Liver (tissue), 3 donors: ENCODE measurements around the gene SCUBE3.

Experiments used
- FOXA1 ChIP-seq: IDR thresholded peaks from 2 replicates; pipeline ENCODE4 v1.6.1; 2016; ENCODE audit warnings: antibody characterized with exemption
- RAD21 ChIP-seq, 2 donors: IDR thresholded peaks; 2 replicates each; pipeline ENCODE4 v1.6.1; 2016; ENCODE audit warnings: antibody characterized with exemption in 2 of 2, mild to moderate bottlenecking in 2 of 2
- TAF1 ChIP-seq: conservative IDR thresholded peaks from 2 replicates; pipeline ENCODE4 v1.6.1; 2016; ENCODE audit warnings: antibody characterized with exemption, mild to moderate bottlenecking
- YY1 ChIP-seq: IDR thresholded peaks from 2 replicates; pipeline ENCODE4 v1.6.1; 2016; ENCODE audit warnings: antibody characterized with exemption, mild to moderate bottlenecking
- TF ChIP-seq, protein P1 (sequence below): fragments of 150-350 bp; IDR thresholded peaks from 2 replicates; pipeline ENCODE4 v1.5.1; 2017; ENCODE audit warnings: improper control_type of control experiment, low read depth, low read length; ENCODE audit not compliant: missing input control
- TF ChIP-seq, protein P2 (sequence below): IDR thresholded peaks from 2 replicates; pipeline ENCODE4 v1.6.1; 2016; ENCODE audit warnings: antibody characterized with exemption, mild to moderate bottlenecking
- TF ChIP-seq, protein P3 (sequence below): IDR thresholded peaks from 2 replicates; pipeline ENCODE4 v1.6.1; 2016; ENCODE audit warnings: antibody characterized with exemption
- TF ChIP-seq, protein P4 (sequence below): IDR thresholded peaks from 2 replicates; pipeline ENCODE4 v1.6.1; 2016; ENCODE audit warnings: antibody characterized with exemption
- donor health status: healthy.
- donor health status: healthy.

DNA sequence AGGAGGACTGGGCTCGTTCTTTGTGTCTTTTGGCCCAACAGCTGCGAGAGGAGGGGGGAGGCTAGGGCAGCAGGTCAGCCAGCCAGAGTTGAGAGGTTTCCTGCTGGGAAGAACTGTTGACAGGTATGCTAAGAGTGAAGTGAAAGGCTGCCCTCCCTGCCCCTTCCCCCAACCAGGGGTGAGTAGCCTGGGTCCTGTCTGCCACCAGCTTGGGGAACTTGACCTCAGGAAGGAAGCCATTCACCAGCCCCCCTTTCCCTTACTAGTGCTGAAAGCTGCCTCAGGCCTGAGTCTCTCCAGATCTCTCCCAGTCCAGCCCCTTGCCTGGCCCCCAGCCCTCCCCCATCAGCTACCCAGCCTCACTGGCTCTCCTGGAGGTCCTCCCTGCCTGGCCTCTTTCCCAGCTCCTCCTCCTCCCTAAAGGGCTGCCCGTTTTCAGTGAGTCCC lies 25.1 kb downstream of the SCUBE3 start:
- TF ChIP-seq, protein P1, sequence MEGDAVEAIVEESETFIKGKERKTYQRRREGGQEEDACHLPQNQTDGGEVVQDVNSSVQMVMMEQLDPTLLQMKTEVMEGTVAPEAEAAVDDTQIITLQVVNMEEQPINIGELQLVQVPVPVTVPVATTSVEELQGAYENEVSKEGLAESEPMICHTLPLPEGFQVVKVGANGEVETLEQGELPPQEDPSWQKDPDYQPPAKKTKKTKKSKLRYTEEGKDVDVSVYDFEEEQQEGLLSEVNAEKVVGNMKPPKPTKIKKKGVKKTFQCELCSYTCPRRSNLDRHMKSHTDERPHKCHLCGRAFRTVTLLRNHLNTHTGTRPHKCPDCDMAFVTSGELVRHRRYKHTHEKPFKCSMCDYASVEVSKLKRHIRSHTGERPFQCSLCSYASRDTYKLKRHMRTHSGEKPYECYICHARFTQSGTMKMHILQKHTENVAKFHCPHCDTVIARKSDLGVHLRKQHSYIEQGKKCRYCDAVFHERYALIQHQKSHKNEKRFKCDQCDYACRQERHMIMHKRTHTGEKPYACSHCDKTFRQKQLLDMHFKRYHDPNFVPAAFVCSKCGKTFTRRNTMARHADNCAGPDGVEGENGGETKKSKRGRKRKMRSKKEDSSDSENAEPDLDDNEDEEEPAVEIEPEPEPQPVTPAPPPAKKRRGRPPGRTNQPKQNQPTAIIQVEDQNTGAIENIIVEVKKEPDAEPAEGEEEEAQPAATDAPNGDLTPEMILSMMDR = no peak
- TF ChIP-seq YY1 (no peak), FOXA1 (no peak), TAF1 (no peak), RAD21 (IDR thresholded peaks at IDR 0.05) (no peak)
- TF ChIP-seq, protein P2, sequence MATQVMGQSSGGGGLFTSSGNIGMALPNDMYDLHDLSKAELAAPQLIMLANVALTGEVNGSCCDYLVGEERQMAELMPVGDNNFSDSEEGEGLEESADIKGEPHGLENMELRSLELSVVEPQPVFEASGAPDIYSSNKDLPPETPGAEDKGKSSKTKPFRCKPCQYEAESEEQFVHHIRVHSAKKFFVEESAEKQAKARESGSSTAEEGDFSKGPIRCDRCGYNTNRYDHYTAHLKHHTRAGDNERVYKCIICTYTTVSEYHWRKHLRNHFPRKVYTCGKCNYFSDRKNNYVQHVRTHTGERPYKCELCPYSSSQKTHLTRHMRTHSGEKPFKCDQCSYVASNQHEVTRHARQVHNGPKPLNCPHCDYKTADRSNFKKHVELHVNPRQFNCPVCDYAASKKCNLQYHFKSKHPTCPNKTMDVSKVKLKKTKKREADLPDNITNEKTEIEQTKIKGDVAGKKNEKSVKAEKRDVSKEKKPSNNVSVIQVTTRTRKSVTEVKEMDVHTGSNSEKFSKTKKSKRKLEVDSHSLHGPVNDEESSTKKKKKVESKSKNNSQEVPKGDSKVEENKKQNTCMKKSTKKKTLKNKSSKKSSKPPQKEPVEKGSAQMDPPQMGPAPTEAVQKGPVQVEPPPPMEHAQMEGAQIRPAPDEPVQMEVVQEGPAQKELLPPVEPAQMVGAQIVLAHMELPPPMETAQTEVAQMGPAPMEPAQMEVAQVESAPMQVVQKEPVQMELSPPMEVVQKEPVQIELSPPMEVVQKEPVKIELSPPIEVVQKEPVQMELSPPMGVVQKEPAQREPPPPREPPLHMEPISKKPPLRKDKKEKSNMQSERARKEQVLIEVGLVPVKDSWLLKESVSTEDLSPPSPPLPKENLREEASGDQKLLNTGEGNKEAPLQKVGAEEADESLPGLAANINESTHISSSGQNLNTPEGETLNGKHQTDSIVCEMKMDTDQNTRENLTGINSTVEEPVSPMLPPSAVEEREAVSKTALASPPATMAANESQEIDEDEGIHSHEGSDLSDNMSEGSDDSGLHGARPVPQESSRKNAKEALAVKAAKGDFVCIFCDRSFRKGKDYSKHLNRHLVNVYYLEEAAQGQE = no peak
- TF ChIP-seq, protein P3, sequence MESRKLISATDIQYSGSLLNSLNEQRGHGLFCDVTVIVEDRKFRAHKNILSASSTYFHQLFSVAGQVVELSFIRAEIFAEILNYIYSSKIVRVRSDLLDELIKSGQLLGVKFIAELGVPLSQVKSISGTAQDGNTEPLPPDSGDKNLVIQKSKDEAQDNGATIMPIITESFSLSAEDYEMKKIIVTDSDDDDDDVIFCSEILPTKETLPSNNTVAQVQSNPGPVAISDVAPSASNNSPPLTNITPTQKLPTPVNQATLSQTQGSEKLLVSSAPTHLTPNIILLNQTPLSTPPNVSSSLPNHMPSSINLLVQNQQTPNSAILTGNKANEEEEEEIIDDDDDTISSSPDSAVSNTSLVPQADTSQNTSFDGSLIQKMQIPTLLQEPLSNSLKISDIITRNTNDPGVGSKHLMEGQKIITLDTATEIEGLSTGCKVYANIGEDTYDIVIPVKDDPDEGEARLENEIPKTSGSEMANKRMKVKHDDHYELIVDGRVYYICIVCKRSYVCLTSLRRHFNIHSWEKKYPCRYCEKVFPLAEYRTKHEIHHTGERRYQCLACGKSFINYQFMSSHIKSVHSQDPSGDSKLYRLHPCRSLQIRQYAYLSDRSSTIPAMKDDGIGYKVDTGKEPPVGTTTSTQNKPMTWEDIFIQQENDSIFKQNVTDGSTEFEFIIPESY = no peak
- TF ChIP-seq, protein P4, sequence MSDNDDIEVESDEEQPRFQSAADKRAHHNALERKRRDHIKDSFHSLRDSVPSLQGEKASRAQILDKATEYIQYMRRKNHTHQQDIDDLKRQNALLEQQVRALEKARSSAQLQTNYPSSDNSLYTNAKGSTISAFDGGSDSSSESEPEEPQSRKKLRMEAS = no peak
